Frontal cortex (tissue), 4 donors: ENCODE data around the gene ATP7A. TPM values are rescaled to one million over a fixed set of nuclear protein-coding genes. Genes with fewer than 3 reads are reported as not detected.
"Not testable (repeated sequence)": the region's sequence is repeated elsewhere in the genome, so short reads cannot be mapped to it uniquely, and the experiment has no call there.

Source experiments
- DNase-seq, 2 donors: peaks; one replicate each; pipeline ENCODE4 v3.0.0; 2012; ENCODE audit warnings: low spot score in 2 of 2
- FAIRE-seq: peaks from 2 replicates; lab custom pipeline; 2012; peaks lifted over from hg19 to GRCh38; lab: Jason Lieb, UNC
- total RNA-seq: library from RNA; depleted of rRNA; stranded (reverse); fragments of >200 nt; gene quantifications from one replicate; pipeline ENCODE4 v1.2.3, GENCODE V29; 2014
- donor health status: control.
- donor health status: control.
- donor health status: control.

ATP7A gene
- total RNA-seq, result 15.1 TPM

- FAIRE-seq (no peak), DNase-seq (peak; percentile 55 to 74)
Measured at GRCh38 chrX:77910108-77910840, at the start of gene ATP7A. ATP7A (plus strand) TSS chrX:77910693; CDS start chrX:77971642, 60,949 bp downstream.

- FAIRE-seq (no peak), DNase-seq (no peak)
Measured at GRCh38 chrX:77875372-77875771, 35.1 kb upstream of the ATP7A start.

GRCh38 chrX:77881418-77881817, 29.1 kb upstream of the ATP7A start:
- FAIRE-seq, DNase-seq: not testable (repeated sequence)

GRCh38 chrX:77892887-77893286, 17.6 kb upstream of the ATP7A start:
- DNase-seq (no peak), FAIRE-seq (no peak)

- FAIRE-seq (no peak), DNase-seq (no peak)
Measured at GRCh38 chrX:77893713-77894112, 16.8 kb upstream of the ATP7A start.

GRCh38 chrX:77894921-77895886, 15.3 kb upstream of the ATP7A start, which contains the start of gene MAGT1:
MAGT1 (minus strand) TSS chrX:77895435; CDS start chrX:77895410, 25 bp downstream.
- FAIRE-seq, result peak; percentile 96

GRCh38 chrX:77899081-77899828, 11.2 kb upstream of the ATP7A start, which contains the start of gene COX7B:
COX7B (plus strand) TSS chrX:77899468; CDS start chrX:77899554, 86 bp downstream.
- FAIRE-seq, result peak; percentile 86
- peak; percentile 48 to 53 for DNase-seq

More at GRCh38 chrX:77894921-77895886, 15.3 kb upstream of the ATP7A start, which contains the start of gene MAGT1:
- DNase-seq, result peak; percentile 47 to 58

GRCh38 chrX:77900688-77901087, 9.8 kb upstream of the ATP7A start:
- DNase-seq, result no peak
- no peak for FAIRE-seq

GRCh38 chrX:77901506-77901905, 9.0 kb upstream of the ATP7A start:
- DNase-seq, result no peak
- no peak for FAIRE-seq

GRCh38 chrX:77917294-77917933, 6.9 kb downstream of the ATP7A start:
- FAIRE-seq (no peak), DNase-seq (no peak)

- DNase-seq, result no peak
- no peak for FAIRE-seq
Measured at GRCh38 chrX:77918568-77918967, 8.1 kb downstream of the ATP7A start.

- not testable (repeated sequence) for FAIRE-seq, DNase-seq
Measured at GRCh38 chrX:77919370-77919769, 8.9 kb downstream of the ATP7A start.

GRCh38 chrX:77922787-77923186, 12.3 kb downstream of the ATP7A start:
- DNase-seq, result no peak
- no peak for FAIRE-seq

GRCh38 chrX:77924320-77924859, 13.9 kb downstream of the ATP7A start:
- FAIRE-seq (no peak), DNase-seq (no peak)

GRCh38 chrX:77925764-77926163, 15.3 kb downstream of the ATP7A start:
- no peak for FAIRE-seq
- no peak for DNase-seq

- FAIRE-seq, result no peak
- DNase-seq, result no peak
Measured at GRCh38 chrX:77930581-77930980, 20.1 kb downstream of the ATP7A start.

GRCh38 chrX:77935886-77936285, 25.4 kb downstream of the ATP7A start:
- DNase-seq (no peak), FAIRE-seq (no peak)

GRCh38 chrX:77936299-77936698, 25.8 kb downstream of the ATP7A start:
- no peak for FAIRE-seq
- DNase-seq, result no peak

- no peak for FAIRE-seq
- no peak for DNase-seq
Measured at GRCh38 chrX:77937291-77937690, 26.8 kb downstream of the ATP7A start.
